H54 (cell line): Measurements from ENCODE around the gene FOXK2.
A peak's percentile ranks its signal among the peaks of the same experiment; 100 is the strongest.

ENCODE experiments used
- DNase-seq: peaks from one replicate; pipeline ENCODE4 v3.0.0; 2011; ENCODE audit warnings: low spot score, mixed read lengths; ENCODE audit not compliant: insufficient read length
- FAIRE-seq: peaks from 3 replicates; lab custom pipeline; 2011; peaks lifted over from hg19 to GRCh38; lab: Jason Lieb, UNC
- POLR2A ChIP-seq: IDR thresholded peaks from 2 replicates; pipeline ENCODE4 v1.6.1; 2011; ENCODE audit warnings: low read depth, mild to moderate bottlenecking, low read length

The FOXK2 gene

DNA sequence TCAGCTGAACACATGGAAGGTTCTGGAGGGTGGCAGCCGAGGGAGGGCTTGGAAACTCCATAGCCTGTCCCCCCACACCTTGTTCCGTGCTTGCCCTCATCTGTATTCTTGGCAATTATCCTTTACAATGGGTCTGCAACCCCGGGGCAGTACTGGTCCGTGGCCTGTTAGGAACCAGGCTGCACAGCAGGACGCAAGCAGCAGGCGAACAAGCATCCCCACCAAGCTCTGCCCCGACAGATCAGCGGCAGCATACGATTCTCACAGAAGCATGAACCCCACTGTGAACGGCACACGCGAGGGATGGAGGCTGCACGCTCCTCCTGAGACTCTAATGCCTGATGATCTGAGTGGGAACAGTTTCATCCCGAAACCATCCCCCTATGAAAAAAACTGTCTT, 122.5 kb downstream of the FOXK2 start:
- no peak for TF ChIP-seq POLR2A
- DNase-seq (no peak), FAIRE-seq (no peak)

DNA sequence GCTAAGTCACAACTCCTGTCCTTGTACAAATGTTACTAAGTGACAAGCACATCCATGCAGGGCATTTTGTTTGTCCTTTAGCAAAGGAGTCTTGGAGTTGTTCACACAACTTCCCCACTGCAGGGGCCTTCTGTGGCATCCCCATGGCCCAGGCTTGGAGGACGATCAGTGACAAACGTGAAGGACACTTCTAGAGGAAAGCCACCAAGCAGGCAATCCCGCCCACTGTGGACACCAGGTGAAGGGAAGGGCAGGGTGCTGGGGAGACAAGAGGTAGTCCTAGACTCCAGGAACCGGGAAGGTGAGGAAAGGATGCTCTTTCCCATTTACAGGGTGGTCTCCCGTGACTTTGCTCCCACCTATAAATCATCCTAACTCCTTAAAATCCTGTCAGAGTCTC, 124.6 kb downstream of the FOXK2 start:
- FAIRE-seq: no peak

DNA sequence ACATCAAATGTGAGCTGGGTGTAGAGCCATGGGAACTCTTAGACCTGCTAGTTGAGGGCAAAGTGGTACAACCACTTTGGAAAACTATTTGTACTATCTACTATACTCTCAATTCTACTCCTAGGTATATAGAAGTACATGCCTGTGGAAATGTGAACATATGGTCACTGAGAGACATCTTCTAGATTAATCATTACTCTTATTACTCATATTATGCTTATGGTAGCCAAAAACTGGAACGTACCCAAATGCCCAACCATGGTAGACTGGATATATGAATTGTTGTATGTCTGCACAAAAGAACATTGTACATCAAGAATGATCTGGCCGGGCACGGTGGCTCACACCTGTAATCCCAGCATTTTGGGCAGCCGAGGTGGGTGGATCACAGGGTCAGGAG, 126.0 kb downstream of the FOXK2 start:
- no peak for FAIRE-seq
- TF ChIP-seq POLR2A: no peak
- no peak for DNase-seq

More for the DNA sequence above, 124.6 kb downstream of the FOXK2 start:
- TF ChIP-seq POLR2A: no peak
- DNase-seq: no peak

DNA sequence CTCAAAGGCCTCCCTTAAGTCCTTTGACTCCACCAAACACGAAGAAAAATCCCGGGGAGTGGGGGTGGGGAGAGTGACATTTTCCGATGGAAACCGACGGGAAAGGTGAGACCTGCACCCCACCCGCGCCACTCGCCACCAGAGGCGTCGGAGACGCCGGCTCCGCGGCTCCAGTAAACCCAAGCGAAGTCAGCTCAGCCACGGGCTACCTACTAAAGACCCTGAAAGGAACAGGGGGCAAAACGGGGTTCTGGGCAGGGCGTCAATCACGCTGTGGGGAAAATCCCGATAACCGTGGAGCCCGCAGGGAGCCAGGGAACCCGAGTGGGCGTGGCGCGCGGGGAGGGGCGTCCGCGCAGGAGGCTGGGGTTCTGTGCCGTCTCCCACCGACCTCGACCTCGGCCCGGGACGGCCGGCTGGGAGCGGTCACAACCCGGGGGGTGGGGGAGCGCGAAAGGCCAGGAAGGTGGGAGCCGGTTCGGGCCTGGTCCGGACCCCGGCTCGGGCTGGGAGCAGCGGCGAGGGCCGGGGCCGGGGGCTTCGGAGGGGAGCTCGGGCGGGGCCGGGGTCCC, 128.1 kb downstream of the FOXK2 start:
- FAIRE-seq: no peak
- DNase-seq: peak; percentile 53
- TF ChIP-seq POLR2A: 0 out of 2 replicates have a peak, but pooled peaks have one; percentile 12

DNA sequence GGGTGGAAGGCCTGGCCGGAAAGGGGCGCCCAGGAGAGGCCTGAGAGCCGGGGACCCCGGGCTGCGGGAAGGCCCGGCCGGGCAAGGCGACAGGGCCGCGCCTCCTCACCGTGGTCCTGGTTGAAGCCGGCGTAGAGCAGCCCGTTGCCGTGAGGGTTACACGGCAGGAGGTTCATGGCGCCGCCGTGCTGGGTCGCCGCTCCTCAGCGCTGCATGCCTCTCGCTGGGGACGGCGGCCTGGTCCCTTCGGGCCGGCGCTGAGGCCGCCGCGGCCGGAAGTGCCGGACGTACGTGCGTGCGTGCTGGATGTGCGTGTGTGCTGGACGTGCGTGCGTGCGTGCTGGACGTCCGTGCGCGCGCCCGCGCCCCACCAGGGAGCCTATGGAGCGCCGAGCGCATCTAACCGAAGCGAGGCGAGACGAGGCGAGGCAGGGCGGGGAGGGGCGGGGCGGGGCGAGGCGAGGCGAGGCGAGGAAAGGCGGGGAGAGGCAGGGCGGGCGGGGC, 128.7 kb downstream of the FOXK2 start, which contains the start of gene WDR45B:
TSS of gene WDR45B (minus strand) at position 280 of the 504 bp plus-strand sequence. CDS start at position 176, 104 bp downstream.
- peak; percentile 99 for TF ChIP-seq POLR2A
- DNase-seq (peak; percentile 97), FAIRE-seq (no peak)

DNA sequence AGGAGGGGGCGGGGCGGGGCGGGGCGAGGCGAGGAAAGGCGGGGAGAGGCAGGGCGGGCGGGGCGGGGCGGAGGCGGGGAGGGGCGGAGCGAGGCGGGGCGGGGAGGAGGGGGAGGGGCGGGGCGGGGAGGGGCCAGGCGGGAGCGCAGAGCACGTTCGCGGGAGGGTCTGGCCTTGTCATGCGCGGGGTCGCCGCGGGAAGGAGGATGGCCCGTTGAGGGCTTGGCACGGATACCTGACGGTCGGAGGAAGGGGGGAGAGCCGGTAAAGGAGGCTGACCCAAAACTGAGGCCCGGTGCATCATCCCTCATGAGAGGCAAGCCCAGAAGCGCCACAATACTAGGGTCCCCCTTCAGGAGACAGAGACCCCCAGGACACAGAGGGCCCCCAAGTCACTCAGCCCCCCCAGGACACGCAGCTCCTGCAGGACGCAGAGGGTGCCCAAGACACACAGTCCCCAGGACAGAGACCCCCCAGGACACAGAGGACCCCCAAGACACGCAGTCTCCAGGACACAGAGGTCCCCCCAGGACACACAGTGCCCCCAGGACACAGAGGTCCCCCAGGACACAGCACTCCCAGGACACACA, 129.3 kb downstream of the FOXK2 start:
- no peak for TF ChIP-seq POLR2A
- FAIRE-seq (no peak), DNase-seq (peak; percentile 38)

DNA sequence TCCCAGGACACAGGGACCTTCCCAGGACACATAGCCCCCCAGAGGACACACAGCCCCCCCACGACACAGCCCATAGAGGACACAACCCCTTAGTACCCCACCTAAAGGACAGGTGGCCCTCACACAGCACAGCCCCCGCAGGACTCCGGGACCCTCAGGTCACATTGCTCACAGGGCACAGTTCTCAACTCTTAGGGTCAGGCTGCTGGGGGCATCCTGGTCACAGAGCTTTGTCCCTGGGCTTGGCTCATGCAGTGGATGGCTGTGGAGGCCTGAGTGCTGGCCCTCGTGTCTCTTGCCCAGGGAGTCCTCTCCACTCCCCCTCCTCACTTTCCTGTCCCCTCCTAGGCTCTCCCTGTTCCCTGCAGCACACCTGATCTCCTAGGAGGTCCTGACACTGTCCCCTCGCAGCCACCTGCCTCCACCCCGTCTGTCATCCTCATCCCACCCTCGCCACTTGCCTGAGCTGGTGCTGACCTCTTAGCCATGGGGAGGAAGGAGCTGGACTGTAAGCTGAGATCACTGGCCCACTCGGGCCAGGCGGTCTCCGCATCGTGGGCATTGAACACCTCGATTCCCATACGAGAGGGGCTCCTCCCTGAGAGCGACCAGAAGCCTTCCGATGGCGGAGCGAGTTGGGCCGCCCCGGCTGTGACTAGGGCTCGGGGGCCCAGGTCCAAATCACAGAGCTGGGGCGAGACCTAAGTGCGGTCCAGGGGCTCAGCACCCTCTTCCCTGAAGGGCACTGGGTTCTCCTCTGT, 130.1 kb downstream of the FOXK2 start:
- no peak for TF ChIP-seq POLR2A
- no peak for FAIRE-seq
- DNase-seq: no peak

DNA sequence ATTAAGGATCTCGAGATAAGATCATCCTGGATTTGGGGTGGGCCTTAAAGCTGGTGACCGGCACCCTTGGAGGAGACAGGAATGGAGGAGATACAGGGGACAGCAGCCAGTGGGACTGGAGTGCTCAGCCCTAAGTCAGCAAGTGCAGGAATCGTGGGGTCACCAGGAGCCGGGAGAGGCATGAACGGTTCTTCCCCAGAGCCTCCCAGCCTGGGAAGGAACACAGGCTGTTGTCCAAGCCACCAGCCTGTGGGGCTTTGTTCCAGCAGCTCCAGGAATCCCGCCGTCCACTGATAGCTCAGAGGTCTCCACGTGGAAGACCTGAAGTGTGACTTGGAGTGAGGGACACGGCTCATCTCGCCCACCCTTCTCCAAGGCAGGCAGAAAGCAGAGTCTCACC, 131.2 kb downstream of the FOXK2 start:
- FAIRE-seq (no peak), DNase-seq (no peak)
- TF ChIP-seq POLR2A: no peak

DNA sequence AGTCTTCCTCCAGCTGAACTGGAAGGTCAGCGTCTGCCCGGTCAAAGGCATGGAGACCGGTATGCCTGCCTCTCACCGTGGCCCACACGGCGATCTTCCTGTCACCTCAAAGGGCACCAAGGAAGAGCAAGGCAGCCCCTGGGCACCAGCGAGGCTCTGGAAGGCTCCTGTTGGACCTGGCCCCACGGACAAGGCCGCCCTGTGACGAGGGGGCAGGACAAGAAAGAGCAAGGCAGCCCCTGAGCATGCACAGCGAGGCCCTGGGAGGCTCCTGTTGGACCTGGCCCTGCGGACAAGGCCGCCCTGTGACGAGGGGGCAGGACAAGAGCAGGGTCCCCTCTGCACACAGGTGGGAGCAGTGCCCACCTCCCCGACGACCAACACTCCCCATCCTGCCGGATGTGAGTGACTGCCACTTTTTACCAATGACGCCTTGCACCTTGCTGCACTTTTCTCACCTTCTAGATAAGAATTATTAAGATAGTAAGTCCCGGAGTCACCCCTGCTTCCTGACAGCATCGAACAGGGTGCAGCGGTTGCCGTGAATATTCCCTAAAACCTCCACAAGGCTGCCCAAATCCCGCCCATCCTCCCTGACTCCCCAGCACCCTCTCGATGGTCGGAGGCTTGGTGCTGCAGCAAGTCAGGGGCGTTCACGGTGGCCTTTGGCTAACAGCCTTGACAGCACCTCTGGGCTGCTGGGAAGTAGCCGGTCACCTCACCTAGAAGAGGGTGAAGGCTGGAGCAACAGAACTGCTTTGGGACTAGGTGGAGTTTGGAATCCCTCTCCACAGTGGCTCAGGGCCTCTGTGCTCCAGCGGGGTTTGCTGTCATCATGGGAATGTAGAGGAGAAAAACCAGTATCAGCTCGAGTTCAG, 134.4 kb downstream of the FOXK2 start:
- no peak for TF ChIP-seq POLR2A
- FAIRE-seq: no peak

More for the DNA sequence above, 134.4 kb downstream of the FOXK2 start:
- no peak for DNase-seq
